ENCODE measurements around the gene AIFM3.

The AIFM3 gene

GRCh38 chr22:20959578-20960461 is 7.2 kb upstream of the AIFM3 start:
- no peak overlapping the region for H3K4me3 ChIP-seq (replicated peaks; ENCODE audit: low read depth, low read length)
- no peak for TF ChIP-seq CTCF (IDR thresholded peaks at IDR 0.05; ENCODE audit: low read depth, low read length, missing control alignments)
- DNase-seq (ENCODE audit: extremely low read depth, low read depth) = no peak

- H3K4me3 ChIP-seq (replicated peaks; ENCODE audit: low read depth, low read length) = no peak overlapping the region
- no peak for TF ChIP-seq CTCF (IDR thresholded peaks at IDR 0.05; ENCODE audit: low read depth, low read length, missing control alignments)
- DNase-seq (ENCODE audit: extremely low read depth, low read depth) = no peak
Measured at GRCh38 chr22:20960609-20961008, 6.4 kb upstream of the AIFM3 start.

GRCh38 chr22:20962491-20962945 is 4.5 kb upstream of the AIFM3 start:
- TF ChIP-seq CTCF (IDR thresholded peaks at IDR 0.05; ENCODE audit: low read depth, low read length, missing control alignments) = no peak
- DNase-seq (ENCODE audit: extremely low read depth, low read depth) = no peak
- no peak overlapping the region for H3K4me3 ChIP-seq (replicated peaks; ENCODE audit: low read depth, low read length)

- no peak for DNase-seq (ENCODE audit: extremely low read depth, low read depth)
Measured at GRCh38 chr22:20963201-20964052, 3.6 kb upstream of the AIFM3 start.

GRCh38 chr22:20964090-20964798 is 2.8 kb upstream of the AIFM3 start:
- 0 out of 2 replicates have a peak overlapping the region, but pooled peaks have one; percentile 21 for H3K4me3 ChIP-seq (replicated peaks; ENCODE audit: low read depth, low read length)
- no peak for TF ChIP-seq CTCF (IDR thresholded peaks at IDR 0.05; ENCODE audit: low read depth, low read length, missing control alignments)
- no peak for DNase-seq (ENCODE audit: extremely low read depth, low read depth)

More at GRCh38 chr22:20963201-20964052, 3.6 kb upstream of the AIFM3 start:
- no peak overlapping the region for H3K4me3 ChIP-seq (replicated peaks; ENCODE audit: low read depth, low read length)
- no peak for TF ChIP-seq CTCF (IDR thresholded peaks at IDR 0.05; ENCODE audit: low read depth, low read length, missing control alignments)

- no peak for DNase-seq (ENCODE audit: extremely low read depth, low read depth)
- H3K4me3 ChIP-seq (replicated peaks; ENCODE audit: low read depth, low read length) = 0 out of 2 replicates have a peak overlapping the region, but pooled peaks have one; percentile 21
- TF ChIP-seq CTCF (IDR thresholded peaks at IDR 0.05; ENCODE audit: low read depth, low read length, missing control alignments) = no peak
Measured at GRCh38 chr22:20964799-20965103, 2.3 kb upstream of the AIFM3 start.
